Glomerular endothelial cell (primary cell): ENCODE data around the gene PRR29. TPM values are rescaled to one million over a fixed set of nuclear protein-coding genes. Genes with fewer than 3 reads are reported as not detected.
"Not testable (repeated sequence)": the region's sequence is repeated elsewhere in the genome, so short reads cannot be mapped to it uniquely, and the experiment has no call there.

Experiments used
- DNase-seq: peaks from one replicate; pipeline ENCODE4 v3.0.0-alpha.2; 2011; ENCODE audit warnings: low read depth, low spot score; ENCODE audit errors: extremely low read depth
- total RNA-seq: library from RNA; depleted of rRNA; stranded (reverse); fragments of >200 nt; gene quantifications from 2 replicates; pipeline ENCODE4 v1.2.3, GENCODE V29; 2015

The PRR29 gene
- total RNA-seq, 1 donor from 2014 or later = 0.12 TPM

DNA sequence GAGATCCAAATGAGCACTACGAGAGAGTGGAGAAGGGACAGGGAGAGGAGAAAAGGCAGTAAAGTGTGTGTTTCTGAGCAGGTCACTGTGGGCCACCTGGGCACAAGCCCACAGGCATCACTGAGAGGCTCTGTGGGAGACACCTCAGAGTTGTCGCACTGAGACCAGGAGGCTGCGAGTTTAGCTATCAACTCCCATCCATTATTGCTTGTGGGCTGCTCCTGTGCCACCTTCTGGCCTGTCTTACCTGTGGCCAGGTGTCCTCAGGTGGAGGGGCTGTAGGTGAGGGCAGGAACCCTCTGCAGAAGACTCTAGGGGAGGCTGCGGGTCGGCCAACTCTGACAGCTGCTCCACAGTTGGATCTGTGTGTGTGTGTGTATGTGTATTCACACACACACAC lies 2.5 kb upstream of the PRR29 start:
- DNase-seq = no peak

DNA sequence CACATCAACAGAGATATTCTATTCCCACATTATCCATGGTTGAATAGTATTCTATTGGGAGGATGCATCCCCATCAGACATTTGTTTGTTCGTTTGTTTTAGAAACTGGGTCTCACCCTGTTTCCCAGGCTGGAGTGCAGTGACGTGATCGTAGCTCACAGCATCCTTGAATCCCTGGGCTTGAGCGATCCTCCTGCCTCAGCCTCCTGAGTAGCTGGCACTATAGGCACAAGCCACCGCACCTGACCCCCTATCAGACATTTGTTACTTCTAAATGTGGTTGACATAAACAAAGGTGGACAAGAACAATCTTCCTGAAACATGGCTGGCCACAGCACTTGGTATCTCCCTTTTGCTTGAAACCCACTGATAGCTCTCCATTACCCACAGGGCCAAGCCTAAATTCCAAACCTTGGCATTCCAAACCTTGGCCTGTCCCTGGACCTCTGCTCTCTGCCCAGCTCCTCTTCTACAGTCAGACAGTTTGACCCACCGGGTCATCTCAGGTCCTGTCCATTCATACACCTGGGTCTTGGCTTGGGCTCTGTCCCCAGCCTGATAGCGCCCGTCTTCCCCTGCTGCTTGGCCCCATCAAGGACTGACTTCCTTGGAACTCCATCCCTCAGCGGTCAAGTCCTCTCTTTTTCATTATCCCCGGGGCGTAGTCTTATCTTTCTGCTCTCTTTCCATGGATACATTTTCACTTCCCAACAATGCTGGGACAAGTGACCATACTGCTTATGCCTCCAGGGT lies 1.5 kb upstream of the PRR29 start:
- no peak for DNase-seq

DNA sequence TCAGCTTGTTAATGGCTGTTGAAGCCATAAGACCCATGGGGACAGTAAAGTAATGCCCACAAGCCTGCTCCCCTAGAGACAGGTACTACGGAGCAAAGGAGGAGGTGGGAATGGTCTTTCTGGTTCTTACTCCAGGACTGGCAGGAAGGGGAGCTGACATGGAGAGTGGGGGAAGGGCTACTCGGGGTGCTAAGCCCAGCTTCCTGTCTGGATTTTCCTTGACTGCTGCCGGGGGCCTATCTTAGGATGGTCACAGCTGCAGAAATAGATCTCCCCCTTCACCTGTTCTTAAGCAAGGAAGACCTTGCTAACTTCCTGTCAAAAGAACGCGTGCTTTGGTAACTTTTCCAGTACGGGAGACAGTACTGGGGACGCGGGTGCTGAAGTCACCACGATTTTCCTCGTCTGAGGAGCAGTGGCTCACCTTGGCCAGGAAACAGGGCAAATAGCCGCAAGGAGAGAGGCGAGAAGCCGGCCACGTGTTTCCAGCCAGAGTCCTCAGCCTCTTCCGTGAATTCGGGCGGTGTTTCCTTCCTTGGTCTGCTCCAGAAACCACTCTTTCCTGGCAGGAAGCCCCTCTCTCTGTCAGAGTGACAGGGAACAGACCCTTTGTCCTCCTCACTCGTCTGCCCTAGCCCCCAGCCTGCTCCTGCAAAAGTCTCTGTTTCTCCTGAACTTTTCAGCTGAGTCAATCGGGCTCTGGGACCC lies 656 bp upstream of the PRR29 start:
- no peak for DNase-seq

DNA sequence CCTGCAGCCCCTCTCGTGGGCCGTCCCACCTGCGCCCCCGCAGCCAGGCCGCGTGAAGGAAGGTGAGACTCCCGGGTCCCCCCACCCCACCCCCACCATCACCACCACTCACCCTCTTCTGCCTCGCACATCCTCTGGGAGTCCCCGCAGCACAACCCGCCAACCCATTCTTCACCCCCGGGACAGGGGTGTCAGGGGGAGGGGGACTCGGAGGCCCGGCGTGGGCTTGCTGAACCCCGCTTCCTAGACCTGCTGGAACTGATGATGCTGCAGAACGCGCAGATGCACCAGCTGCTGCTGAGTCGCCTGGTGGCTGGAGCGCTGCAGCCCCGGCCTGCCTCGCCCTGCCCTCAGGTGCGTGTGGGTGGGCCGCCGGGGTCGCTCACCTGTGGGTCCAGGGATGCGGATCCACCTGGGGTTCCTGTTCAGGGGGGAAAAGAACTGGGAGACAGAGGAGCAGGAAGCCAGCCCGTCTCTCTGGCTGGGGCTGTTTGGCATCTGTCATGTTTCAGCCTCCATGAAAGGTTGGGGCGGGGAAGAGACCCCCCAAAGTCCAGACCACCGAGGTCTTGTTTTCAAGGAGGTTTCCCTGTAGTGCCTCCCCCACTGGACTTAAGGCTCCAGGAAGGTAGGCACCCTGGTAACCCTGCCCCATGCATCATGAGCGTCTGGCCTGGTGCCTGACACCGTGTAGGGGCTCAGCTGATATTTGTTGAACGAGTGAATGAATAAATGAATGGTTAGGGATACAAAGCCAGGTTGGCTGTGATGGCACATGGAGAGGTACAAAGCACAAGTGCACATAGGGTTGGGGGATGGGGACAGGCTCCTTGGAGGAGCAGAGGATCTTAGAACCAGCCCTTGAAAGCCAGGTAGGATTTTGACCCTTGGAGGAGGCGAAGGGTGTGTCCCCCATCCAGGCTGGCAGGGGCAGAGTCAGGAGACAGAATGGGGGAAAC lies 849 bp downstream of the PRR29 start:
- DNase-seq = no peak

DNA sequence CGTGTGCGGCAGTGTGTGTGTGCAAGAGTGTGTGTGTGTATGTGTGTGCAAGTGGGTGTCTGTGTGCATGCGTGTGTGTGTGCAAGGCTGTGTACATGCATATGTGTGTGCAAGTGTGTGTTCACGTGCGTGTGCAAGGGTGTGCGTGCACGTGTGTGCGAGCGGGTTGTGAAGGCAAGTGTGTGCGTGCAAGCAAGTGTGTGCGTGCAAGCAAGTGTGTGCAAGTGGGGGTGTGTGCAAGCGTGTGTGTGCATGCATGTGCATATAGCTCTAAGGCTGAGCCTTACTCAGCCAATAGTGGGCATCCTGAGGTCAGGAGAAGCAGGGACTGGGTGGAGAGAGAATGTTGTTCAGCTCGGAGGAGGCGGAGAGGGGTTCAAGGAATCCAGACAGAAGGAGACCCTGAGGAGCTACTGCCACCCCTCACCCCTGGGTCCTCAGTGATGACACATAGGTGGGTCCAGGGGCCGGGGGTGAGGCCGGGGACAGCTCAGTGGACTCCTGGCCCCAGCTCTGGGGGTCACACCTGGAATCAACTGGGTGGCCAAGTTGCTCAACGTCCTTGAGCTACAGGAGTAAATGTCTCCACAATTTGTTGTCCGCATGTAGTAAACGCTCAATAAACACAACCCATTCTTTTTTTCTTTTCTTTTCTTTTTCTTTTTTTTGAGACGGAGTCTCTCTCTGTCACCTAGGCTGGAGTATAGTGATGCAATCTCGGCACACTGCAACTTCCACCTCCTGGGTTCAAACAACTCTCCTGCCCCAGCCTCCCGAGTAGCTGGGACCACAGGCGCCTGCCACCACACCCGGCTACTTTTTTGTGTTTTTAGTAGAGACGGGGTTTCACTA lies 1.8 kb downstream of the PRR29 start:
- DNase-seq = no peak

DNA sequence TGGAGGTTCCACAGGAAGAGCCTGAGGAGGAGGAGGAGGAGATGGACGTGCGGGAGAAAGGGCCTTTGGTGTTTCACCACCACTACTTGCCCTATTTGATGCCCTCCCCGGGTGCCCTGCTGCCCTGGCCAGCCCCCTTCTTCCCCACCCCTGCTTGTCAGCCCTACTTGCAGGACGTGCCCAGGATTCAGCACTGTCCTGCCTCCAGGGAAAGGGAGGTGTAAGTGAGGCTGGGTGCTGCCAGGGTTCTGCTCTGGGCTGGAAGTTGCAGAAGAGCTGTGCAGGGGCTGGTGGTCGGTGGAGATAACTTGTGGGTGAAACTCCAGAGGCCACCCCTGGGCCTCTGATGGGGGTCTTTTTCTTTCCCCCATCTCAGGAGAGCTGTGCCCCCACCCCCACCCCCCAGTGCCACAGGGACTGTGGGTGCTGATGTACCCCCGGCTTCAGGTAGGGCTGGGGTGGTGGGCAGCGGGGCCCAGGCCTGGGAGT lies 3.0 kb downstream of the PRR29 start:
- DNase-seq = no peak

DNA sequence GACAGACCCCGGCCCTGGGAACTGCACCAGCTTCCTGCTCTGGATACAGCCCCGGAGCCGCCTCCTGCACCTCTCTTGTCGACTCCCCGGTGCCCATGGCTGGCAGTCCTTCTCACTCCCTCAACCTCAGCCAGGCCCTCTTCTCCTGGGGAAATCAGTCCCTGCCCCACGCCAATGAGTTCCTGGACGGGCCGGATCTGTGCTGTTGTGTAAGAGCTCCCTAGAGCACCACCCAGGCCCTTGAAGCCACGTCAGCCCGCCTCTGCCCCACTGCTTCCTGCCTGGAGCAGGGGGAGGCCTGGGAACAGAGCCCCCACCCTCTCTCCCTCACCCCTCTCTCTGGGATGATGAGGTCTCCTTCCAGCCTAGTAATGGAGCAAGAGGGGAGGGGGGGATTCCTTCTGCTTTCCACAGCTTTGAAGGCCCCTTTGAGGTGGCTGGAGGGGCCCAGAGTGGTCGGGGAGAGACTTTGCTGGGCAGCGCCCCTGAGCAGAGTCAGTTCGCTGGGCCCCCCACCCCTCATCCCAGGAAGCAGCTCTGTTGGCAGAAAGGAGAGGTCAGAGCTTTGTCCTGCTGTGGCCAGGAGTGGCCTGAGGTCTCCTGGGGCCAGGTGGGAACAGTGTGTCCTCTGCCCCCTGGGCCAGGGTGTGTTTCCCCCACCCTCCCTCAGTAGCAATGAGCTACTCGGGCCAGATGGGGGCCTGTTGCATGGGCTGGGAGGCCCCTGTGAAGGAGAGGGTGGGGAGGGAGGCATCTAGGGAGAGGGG lies 3.8 kb downstream of the PRR29 start:
- DNase-seq = no peak

DNA sequence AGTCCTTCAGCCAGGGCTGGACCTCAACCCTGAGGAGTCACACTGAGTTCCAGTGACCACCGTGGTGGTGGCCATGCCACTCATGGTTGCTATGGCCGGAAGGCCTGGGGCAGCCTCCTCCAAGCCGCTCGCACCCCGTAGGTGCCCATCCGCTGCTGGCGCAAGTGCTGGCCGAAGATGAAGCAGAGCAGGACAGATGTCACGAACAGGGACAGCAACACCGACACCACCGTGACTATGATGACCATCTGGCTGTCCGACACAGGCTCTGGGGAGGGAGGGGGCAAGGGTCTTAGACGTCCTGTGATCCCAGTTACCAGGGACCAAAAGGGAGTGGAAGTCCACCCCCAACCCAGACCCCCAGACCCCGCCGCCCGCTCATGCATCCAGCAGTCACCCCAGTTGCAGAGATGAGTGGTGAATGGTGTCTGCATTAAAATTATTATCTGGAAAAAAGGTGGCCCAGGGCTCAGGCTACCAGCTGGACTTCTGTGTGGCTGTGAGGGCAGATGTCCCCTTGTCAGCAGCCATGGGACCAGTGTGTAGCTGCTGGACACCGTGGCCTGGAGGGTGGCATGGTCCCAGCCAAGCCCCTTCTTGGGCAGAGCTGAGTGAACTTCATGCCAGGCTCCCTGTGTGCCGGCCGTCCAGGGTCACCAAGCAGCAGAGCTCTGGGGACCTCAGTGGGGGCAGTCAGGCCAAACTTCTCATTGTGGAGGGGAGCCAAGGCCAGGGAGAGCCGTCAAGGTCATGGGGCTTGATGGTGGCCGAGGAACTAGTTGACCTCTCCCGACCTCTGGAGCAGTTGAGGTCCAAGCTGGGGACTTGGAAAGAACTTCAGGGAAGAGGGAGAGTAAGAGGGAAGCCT lies 4.7 kb downstream of the PRR29 start:
- no peak for DNase-seq

DNA sequence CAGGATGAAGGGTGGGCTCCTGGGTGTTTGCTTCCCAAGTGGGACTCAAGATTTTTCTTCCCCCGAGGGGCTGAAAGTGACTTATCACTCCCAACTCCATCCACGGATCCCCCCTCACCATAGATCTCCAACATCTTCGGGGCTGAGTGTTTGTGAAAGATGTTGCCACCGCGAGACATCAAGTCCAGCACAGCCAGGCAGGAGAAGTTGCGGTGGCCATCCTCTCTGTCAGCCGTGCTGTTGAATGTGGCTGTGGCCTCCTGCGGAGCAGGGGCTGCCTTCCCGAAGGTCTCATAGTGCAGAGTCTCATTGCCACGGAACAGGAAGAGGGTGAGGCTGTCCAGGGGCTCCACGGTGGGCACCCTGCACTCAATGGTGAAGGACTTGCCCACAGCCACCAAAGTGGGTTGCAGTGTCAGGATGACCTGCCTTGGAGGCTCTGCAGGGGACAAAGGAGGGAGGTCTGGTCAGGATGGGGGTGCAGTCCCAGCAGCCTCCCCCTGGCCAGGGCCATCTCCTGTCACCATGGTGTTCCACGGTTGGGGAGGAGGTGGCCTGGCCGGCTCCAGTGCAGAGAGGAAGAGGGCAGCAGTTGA lies 5.5 kb downstream of the PRR29 start:
- DNase-seq = no peak

DNA sequence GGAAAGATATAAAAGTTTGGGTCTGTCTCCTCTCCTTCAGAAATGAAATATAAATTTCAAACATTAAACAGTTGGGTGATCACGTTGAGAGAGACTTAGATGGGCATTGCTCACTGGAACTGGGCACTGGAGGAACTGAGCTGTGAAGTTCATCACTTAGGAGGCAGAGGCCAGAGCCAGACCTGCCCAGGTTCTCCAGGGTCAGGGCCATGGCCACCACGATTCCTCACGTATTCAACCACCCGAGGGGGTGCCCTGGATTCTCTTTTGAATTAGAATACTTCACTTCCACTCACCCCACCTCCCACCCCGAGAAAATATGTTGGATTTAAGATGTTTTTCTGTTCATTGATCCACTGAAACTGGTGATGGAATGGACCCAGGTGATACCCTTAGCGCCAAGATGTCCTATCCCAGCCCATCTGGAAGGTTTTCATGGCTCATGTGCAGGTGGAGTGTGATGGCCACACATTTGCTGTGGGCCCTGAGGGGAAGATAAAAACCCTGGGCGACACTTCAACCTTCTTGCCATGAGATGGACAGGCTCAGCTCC lies 6.1 kb downstream of the PRR29 start:
- DNase-seq = no peak

DNA sequence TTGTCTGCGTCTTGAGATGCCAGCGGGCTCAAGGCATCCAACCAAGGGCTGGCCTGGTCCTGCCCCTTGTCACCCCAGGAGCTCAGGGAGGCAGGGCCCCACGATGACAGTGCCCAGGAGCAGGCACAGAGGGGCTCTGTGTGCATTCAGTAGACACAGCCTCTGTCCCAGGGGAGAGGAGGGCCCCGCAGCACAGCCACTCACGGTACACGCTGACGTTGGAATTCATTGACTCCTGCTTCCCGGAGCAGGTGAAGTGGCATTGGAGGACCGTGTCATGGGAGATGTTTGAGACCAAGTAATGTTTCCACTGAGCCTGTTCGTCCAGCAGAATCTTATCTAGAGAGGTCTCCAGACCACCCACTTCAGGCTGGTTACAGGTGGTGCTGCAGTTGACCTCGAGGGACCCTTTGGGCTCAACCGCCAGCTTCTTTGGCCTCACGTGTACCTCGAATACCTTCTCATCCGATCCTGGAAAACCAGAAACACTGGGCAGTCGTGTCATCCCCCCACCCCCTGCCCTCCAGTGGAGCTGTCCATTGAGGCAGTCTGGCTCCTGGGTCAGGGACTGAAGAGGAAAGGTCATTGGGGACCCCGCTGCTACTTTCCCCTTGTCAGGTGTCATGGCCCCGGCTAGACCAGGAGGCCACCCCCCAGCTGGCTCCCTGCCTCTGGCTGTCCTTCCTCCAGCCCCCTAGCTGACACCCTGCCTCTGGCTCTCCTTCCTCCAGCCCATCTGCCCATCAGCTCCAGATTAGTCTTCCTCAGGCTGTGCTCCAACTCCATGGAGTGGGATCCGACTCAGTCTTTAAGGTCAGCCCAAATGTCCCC lies 7.0 kb downstream of the PRR29 start:
- DNase-seq = no peak

DNA sequence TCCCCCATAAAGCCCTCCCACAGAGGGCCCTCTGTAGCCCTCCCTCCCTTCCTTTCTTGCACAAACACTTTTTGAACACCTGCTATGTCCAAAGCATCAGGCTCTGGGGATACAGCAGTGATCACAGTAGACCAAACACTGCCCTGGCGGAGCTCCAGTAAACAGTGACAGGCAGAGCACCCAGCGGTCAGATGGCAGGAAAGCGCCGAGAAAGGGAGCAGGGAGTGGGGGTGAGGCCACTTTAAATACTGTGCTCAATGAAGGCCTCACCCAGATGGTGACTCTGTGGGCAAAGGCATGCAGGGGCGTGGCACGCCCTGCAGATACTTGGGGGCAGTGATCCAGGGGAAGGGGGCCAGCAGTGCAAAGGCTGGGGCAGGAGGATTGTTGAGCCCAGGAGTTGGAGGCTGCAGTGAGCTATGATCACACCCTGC lies 7.6 kb downstream of the PRR29 start:
- DNase-seq = no peak

DNA sequence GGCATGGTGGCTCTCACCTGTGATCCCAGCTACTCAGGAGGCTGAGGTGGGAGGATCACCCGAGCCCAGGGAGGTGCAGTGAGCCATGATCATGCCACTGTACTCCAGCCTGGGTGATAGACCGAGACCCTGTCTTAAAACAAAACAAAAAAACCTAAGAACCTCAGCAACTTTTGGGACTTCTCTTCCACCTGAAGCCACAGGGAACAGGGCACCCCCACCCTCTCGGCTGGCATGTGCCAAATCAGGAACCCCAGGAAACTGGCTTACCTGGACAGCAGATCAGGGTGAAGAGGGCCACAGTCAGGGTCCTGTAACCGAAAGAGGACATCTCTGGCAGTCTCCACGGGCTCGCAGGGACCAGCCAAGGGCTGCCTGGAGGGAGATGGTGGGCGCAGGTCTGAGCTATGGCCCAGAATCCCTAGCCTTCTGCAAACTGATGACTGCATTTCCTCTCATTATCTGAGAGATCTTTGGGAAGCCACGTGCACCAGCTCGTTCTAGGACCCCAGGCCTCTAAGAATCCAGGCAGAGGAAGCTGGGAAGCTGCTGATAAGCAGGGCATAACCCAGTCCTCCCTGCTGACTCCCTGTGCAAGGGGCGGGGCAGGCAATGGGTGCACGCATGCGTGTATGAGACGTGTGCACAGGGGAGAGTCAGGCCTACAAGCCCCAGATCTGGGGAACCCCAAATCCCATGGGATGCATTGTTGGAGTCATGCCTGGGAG lies 8.4 kb downstream of the PRR29 start:
- peak; percentile 92 for DNase-seq

DNA sequence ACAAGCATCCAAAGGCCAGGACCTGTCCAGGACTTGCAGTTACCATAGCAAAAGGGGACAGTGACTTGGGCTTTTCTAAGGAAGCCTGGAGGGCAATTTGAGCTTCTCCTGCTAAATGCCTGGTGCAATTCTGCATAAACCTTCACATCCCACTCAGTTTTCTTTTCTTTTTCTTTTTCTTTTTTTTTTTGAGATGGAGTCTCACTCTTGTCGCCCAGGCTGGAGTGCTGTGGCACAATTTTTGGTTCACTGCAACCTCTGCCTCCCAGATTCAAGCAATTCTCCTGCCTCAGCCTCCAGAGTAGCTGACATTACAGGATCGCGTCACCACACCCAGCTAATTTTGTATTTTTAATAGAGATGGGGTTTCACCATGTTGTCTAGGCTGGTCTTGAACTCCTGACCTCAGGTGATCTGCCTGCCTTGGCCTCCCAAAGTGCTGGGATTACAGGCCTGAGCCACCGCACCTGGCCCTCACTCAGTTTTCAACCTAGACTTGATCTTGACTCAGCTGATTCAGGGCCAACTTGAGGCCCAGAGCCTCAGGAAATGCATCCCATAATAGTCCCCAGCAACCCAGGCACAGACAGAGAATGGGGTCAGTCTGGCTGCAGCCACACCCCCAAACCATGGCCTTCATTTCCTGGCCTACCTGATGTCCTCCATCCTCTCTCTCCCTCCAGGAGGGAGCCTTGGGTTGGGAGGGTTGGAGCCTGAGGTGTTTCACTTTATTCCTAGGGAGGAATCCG lies 9.1 kb downstream of the PRR29 start:
- not testable (repeated sequence) for DNase-seq

DNA sequence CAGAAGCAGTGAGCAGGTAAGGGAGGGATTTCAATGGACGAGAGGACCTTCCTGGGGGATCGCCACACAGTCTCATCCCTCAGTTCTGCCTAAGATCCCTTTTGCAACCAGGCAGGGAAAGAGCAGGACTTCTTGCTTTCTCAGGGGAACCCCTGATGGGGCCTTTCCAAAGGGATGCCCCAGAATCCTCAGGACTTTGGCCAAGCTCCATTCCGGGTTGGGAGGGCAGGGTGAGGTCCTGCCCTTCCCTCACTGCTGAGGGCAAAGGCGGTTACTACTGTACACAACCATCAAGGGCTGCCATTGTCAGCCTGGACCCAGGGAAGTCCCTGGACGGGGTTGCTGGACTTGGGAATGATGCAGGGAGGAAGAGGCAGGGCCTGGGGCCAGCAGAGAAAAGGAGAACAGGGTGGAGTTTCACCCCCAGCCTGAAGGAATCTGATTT lies 9.7 kb downstream of the PRR29 start:
- no peak for DNase-seq
